Measurements from ENCODE around the gene SPRR2B. TPM values are rescaled to one million over a fixed set of nuclear protein-coding genes. Genes with fewer than 3 reads are reported as not detected.

Gene SPRR2B
- polyA plus RNA-seq, 1 donor from 2014 or later, result not detected

DNA sequence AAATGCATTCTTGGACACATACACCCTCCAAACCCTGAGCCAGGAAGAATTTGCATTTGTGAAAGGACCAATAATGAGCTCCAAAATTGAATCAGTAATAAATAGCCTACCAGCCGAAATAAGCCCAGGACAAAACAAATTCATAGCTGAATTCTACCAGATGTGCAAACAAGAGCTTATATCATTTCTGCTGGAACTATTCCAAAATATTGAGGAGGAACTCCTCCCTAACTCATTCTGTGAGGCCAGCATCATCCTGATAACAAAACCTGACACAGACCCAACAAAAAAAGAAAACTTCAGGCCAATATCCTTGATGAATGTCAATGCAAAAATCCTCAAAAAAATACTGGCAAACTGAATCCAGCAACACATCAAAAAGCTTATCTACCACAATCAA lies 16.2 kb upstream of the SPRR2B start:
- TF ChIP-seq, protein P1, sequence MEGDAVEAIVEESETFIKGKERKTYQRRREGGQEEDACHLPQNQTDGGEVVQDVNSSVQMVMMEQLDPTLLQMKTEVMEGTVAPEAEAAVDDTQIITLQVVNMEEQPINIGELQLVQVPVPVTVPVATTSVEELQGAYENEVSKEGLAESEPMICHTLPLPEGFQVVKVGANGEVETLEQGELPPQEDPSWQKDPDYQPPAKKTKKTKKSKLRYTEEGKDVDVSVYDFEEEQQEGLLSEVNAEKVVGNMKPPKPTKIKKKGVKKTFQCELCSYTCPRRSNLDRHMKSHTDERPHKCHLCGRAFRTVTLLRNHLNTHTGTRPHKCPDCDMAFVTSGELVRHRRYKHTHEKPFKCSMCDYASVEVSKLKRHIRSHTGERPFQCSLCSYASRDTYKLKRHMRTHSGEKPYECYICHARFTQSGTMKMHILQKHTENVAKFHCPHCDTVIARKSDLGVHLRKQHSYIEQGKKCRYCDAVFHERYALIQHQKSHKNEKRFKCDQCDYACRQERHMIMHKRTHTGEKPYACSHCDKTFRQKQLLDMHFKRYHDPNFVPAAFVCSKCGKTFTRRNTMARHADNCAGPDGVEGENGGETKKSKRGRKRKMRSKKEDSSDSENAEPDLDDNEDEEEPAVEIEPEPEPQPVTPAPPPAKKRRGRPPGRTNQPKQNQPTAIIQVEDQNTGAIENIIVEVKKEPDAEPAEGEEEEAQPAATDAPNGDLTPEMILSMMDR (IDR thresholded peaks at IDR 0.05; ENCODE audit: poor library complexity, severe bottlenecking), result no peak
- TF ChIP-seq MXI1 (conservative IDR thresholded peaks at IDR 0.05; ENCODE audit: poor library complexity, severe bottlenecking) (no peak), REST (IDR thresholded peaks at IDR 0.05; ENCODE audit: borderline replicate concordance) (no peak), EZH2 (IDR thresholded peaks at IDR 0.05; ENCODE audit: borderline replicate concordance, insufficient read depth, low read length, poor library complexity, severe bottlenecking) (no peak), POLR2AphosphoS5 (IDR thresholded peaks at IDR 0.05) (no peak), EP300 (conservative IDR thresholded peaks at IDR 0.05; ENCODE audit: poor library complexity, severe bottlenecking) (no peak), TAF1 (IDR thresholded peaks at IDR 0.05; ENCODE audit: low read depth) (no peak)

GRCh38 chr1:153081736-153082135 lies 10.3 kb upstream of the SPRR2B start:
- no peak for TF ChIP-seq REST (IDR thresholded peaks at IDR 0.05; ENCODE audit: borderline replicate concordance)
- no peak for TF ChIP-seq EZH2 (IDR thresholded peaks at IDR 0.05; ENCODE audit: borderline replicate concordance, insufficient read depth, low read length, poor library complexity, severe bottlenecking)
- no peak for TF ChIP-seq RAD21 (conservative IDR thresholded peaks at IDR 0.05)
- TF ChIP-seq TAF1 (IDR thresholded peaks at IDR 0.05; ENCODE audit: low read depth), result no peak
- TF ChIP-seq, protein P1 (IDR thresholded peaks at IDR 0.05; ENCODE audit: poor library complexity, severe bottlenecking), result no peak
- TF ChIP-seq SMC3 (conservative IDR thresholded peaks at IDR 0.05; ENCODE audit: poor library complexity), result no peak
- no peak for TF ChIP-seq EP300 (conservative IDR thresholded peaks at IDR 0.05; ENCODE audit: poor library complexity, severe bottlenecking)
- no peak for TF ChIP-seq POLR2AphosphoS5 (IDR thresholded peaks at IDR 0.05)
- no peak for TF ChIP-seq MXI1 (conservative IDR thresholded peaks at IDR 0.05; ENCODE audit: poor library complexity, severe bottlenecking)
- no peak overlapping the region for H3K4me2 ChIP-seq (ENCODE audit: low read length)
- H4K20me1 ChIP-seq (ENCODE audit: insufficient read depth), result no peaks in the 10 kb centered on the region
- H2AFZ ChIP-seq (ENCODE audit: low read depth, low read length), result no peak overlapping the region
- H3K27ac ChIP-seq (ENCODE audit: low read length), result no peak overlapping the region
- H3K9me2 ChIP-seq (ENCODE audit: insufficient read depth, low read length), result no peaks in the 10 kb centered on the region
- H3K79me2 ChIP-seq (replicated peaks; ENCODE audit: insufficient read depth, low read length), result no peaks in the 10 kb centered on the region
- H3F3A ChIP-seq (ENCODE audit: insufficient read depth, low read length, poor library complexity, severe bottlenecking), result no peaks in the 10 kb centered on the region
- no peaks in the 10 kb centered on the region for H3K9me3 ChIP-seq (ENCODE audit: low read length)
- H3K36me3 ChIP-seq (ENCODE audit: insufficient read depth, low read length), result no peaks in the 10 kb centered on the region
- no peak overlapping the region for H3K9ac ChIP-seq (ENCODE audit: low read length)
- H3K4me3 ChIP-seq (ENCODE audit: low read length), result no peak overlapping the region
- H3K27me3 ChIP-seq (ENCODE audit: insufficient read depth, low read depth, low read length), result no peaks in the 10 kb centered on the region

More for the DNA sequence above, 16.2 kb upstream of the SPRR2B start:
- Histone ChIP-seq H3K9ac (ENCODE audit: low read length) (no peak overlapping the region), H3F3A (ENCODE audit: insufficient read depth, low read length, poor library complexity, severe bottlenecking) (no peaks in the 10 kb centered on the region), H3K4me2 (ENCODE audit: low read length) (no peak overlapping the region), H3K4me3 (ENCODE audit: low read length) (no peak overlapping the region), H3K27ac (ENCODE audit: low read length) (no peak overlapping the region), H3K9me2 (ENCODE audit: insufficient read depth, low read length) (no peaks in the 10 kb centered on the region), H3K9me3 (ENCODE audit: low read length) (no peaks in the 10 kb centered on the region), H4K20me1 (ENCODE audit: insufficient read depth) (no peaks in the 10 kb centered on the region), H3K27me3 (ENCODE audit: insufficient read depth, low read depth, low read length) (no peaks in the 10 kb centered on the region), H3K79me2 (replicated peaks; ENCODE audit: insufficient read depth, low read length) (no peaks in the 10 kb centered on the region), H3K36me3 (ENCODE audit: insufficient read depth, low read length) (no peaks in the 10 kb centered on the region), H2AFZ (ENCODE audit: low read depth, low read length) (no peak overlapping the region)
